PFSK-1 (cell line): ENCODE data around the gene ERC1.

Experiments used
- FOXP2 ChIP-seq: optimal IDR thresholded peaks from 2 replicates; pipeline ENCODE3; 2011; ENCODE audit warnings: borderline replicate concordance, control low read depth, inconsistent platforms; ENCODE audit not compliant: insufficient read depth; ENCODE audit errors: extremely low read length, extremely low read depth
- POLR2AphosphoS5 ChIP-seq: IDR thresholded peaks from 2 replicates; pipeline ENCODE4 v1.6.1; 2012; ENCODE audit warnings: low read depth, mild to moderate bottlenecking, control low read depth, low read length, moderate library complexity
- SIN3A ChIP-seq: IDR thresholded peaks from 2 replicates; pipeline ENCODE4 v1.6.1; 2012; ENCODE audit warnings: mild to moderate bottlenecking, low read length, moderate library complexity, borderline replicate concordance; ENCODE audit not compliant: insufficient read depth
- TAF1 ChIP-seq: IDR thresholded peaks from 2 replicates; pipeline ENCODE4 v1.6.1; 2012; ENCODE audit warnings: low read length, control low read depth, borderline replicate concordance; ENCODE audit not compliant: insufficient read depth
- TF ChIP-seq, protein P1 (sequence below), 2 experiments: IDR thresholded peaks; 2 replicates each; pipeline versions ENCODE4 v1.6.1 to v1.8.0; 2011 to 2012; ENCODE audit warnings: low read depth in 2 of 2, low read length in 2 of 2, control low read depth in 1 of 2, inconsistent platforms in 1 of 2, mild to moderate bottlenecking in 1 of 2, moderate library complexity in 1 of 2; ENCODE audit not compliant: insufficient read depth in 1 of 2

- TF ChIP-seq, protein P1, sequence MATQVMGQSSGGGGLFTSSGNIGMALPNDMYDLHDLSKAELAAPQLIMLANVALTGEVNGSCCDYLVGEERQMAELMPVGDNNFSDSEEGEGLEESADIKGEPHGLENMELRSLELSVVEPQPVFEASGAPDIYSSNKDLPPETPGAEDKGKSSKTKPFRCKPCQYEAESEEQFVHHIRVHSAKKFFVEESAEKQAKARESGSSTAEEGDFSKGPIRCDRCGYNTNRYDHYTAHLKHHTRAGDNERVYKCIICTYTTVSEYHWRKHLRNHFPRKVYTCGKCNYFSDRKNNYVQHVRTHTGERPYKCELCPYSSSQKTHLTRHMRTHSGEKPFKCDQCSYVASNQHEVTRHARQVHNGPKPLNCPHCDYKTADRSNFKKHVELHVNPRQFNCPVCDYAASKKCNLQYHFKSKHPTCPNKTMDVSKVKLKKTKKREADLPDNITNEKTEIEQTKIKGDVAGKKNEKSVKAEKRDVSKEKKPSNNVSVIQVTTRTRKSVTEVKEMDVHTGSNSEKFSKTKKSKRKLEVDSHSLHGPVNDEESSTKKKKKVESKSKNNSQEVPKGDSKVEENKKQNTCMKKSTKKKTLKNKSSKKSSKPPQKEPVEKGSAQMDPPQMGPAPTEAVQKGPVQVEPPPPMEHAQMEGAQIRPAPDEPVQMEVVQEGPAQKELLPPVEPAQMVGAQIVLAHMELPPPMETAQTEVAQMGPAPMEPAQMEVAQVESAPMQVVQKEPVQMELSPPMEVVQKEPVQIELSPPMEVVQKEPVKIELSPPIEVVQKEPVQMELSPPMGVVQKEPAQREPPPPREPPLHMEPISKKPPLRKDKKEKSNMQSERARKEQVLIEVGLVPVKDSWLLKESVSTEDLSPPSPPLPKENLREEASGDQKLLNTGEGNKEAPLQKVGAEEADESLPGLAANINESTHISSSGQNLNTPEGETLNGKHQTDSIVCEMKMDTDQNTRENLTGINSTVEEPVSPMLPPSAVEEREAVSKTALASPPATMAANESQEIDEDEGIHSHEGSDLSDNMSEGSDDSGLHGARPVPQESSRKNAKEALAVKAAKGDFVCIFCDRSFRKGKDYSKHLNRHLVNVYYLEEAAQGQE (IDR thresholded peaks at IDR 0.05; ENCODE audit: insufficient read depth in 1 of 2, low read depth in 2 of 2, low read length in 2 of 2): no peak
- TF ChIP-seq TAF1 (no peak), SIN3A (no peak), FOXP2 (no peak), POLR2AphosphoS5 (no peak)
Observed at GRCh38 chr12:1350934-1351240, 359.9 kb downstream of the ERC1 start.
